Fibroblast of peridontal ligament (primary cell): ENCODE data around the gene TEAD3.
"Not testable (repeated sequence)": the region's sequence is repeated elsewhere in the genome, so short reads cannot be mapped to it uniquely, and the experiment has no call there.

ENCODE experiments used
- DNase-seq: peaks from one replicate; pipeline ENCODE4 v3.0.0-alpha.2; 2010; ENCODE audit errors: extremely low read depth

Gene TEAD3

GRCh38 chr6:35451354-35452182 is 45.3 kb downstream of the TEAD3 start:
- no peak for DNase-seq

- DNase-seq: peak; percentile 77
Measured at GRCh38 chr6:35449287-35449881, 47.5 kb downstream of the TEAD3 start.

- no peak for DNase-seq
Measured at GRCh38 chr6:35448191-35448590, 48.7 kb downstream of the TEAD3 start.

GRCh38 chr6:35445691-35446090 is 51.2 kb downstream of the TEAD3 start:
- DNase-seq: no peak

- DNase-seq: no peak
Measured at GRCh38 chr6:35443341-35444030, 53.4 kb downstream of the TEAD3 start.

- no peak for DNase-seq
Measured at GRCh38 chr6:35442693-35443092, 54.2 kb downstream of the TEAD3 start.

- DNase-seq: no peak
Measured at GRCh38 chr6:35441642-35442041, 55.2 kb downstream of the TEAD3 start.

GRCh38 chr6:35441205-35441604 is 55.7 kb downstream of the TEAD3 start:
- DNase-seq: no peak

GRCh38 chr6:35439308-35439707 is 57.6 kb downstream of the TEAD3 start:
- no peak for DNase-seq

- DNase-seq: not testable (repeated sequence)
Measured at GRCh38 chr6:35438378-35439065, 58.4 kb downstream of the TEAD3 start.

- no peak for DNase-seq
Measured at GRCh38 chr6:35436071-35436857, 60.6 kb downstream of the TEAD3 start.

GRCh38 chr6:35435074-35435837 is 61.6 kb downstream of the TEAD3 start:
- DNase-seq: no peak

- not testable (repeated sequence) for DNase-seq
Measured at GRCh38 chr6:35432702-35433101, 64.2 kb downstream of the TEAD3 start.

- DNase-seq: no peak
Measured at GRCh38 chr6:35432291-35432690, 64.6 kb downstream of the TEAD3 start.

- no peak for DNase-seq
Measured at GRCh38 chr6:35429463-35429862, 67.4 kb downstream of the TEAD3 start.

- no peak for DNase-seq
Measured at GRCh38 chr6:35428421-35429149, 68.3 kb downstream of the TEAD3 start.

GRCh38 chr6:35427851-35428321 is 69.0 kb downstream of the TEAD3 start:
- DNase-seq: peak; percentile 68

GRCh38 chr6:35427435-35427834 is 69.4 kb downstream of the TEAD3 start:
- no peak for DNase-seq

GRCh38 chr6:35426074-35426473 is 70.8 kb downstream of the TEAD3 start:
- no peak for DNase-seq

GRCh38 chr6:35425284-35425683 is 71.6 kb downstream of the TEAD3 start:
- DNase-seq: peak; percentile 86
